Stimulated activated naive CD4-positive, alpha-beta T cell treated with Interleukin-2 at 50 U/mL for 16 hours (primary cell): ENCODE results near the gene DGUOK.

Experiments used
- DNase-seq: peaks from one replicate; lab custom pipeline; 2025; lab: John Stamatoyannopoulos, UW

The DGUOK gene

DNA sequence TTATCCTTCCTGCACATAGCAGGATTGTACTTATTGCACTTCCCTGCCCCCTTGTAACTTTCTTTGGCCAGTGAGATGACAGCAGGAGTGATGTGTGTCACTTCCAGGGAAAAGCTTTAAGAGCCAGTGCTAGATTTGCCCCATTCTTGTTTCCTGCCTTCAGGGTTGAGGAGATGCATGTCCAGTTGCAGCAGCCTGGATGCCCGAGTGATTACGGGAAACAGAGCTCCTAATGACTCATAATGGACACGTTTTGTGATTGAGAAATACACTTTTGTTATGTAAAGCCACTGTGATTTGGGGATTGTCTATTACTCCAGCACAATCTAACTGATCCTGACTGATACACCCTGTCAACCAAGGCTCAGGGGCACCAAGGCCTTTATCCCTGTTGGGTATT lies 53.0 kb downstream of the DGUOK start:
- DNase-seq, result no peak

DNA sequence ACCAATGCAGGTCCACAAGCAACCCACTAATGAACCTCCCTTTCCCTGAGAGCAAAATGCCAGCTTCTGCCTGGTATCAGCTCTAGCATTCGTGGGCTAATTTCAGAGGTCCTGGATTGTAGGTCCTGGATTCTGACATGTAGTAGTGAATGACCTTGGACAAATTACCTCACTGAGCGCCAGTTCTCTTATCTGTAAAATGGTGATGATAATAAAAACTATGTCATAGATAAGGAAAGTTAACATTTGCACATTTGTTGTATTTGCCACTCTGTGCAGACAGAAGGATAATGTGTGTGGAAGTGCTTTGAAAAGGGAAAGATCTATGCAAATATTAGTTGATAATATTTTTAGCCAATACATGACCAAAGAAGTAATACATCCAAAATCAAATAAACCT lies 53.9 kb downstream of the DGUOK start:
- DNase-seq, result no peak

GRCh38 chr2:73981081-73982001 lies 54.7 kb downstream of the DGUOK start:
- DNase-seq, result peak; percentile 11

DNA sequence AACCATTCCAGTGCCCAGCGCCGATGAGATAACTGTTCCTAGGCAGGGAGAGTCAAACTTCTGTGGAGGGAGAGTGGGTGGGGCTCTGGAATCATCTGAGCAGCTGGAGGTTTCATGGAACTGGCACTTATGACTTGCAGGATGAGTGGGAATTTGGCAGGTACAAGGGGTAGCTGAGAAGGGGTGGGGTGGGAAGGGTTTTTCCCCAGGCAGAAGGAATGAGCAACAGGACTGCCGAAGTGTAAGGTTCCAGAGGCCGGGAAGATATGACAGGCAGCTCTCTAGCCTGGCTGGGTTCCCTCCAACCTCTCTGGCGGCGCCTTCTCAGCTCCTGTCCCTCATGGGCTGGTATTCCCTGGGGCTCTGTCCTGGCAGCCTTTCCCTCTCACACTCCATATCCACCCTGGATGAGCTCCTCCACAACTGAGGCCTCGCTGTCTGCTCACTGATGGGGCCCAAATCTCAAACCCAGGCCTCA lies 55.5 kb downstream of the DGUOK start:
- no peak for DNase-seq

GRCh38 chr2:73983322-73984202 lies 56.9 kb downstream of the DGUOK start:
- DNase-seq, result no peak

GRCh38 chr2:73984203-73984921 lies 57.7 kb downstream of the DGUOK start, which contains the start of gene TET3:
TET3 (plus strand) TSS chr2:73984910; CDS start chr2:73986404, 1,494 bp downstream.
- DNase-seq, result no peak

DNA sequence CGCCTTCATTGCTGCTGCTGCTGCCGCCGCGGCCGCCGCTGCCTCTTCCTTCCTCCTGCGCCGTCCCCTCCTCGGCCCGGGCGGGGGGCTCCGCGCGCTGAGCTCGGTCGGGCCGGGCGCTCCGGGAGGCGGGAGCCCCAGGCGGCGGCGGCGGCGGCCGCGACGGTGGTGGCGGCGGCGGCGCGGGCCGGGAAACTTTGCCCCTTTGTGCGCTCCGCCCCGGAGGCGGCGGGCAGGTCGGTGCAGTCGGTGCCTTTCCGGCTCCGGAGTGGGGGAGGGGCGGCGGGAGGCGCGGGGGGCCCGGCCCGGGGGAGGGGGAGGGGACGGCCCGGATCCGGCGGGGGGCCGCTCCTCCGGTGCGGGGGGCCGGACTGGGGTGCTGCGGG lies 58.2 kb downstream of the DGUOK start:
- DNase-seq, result peak; percentile 66

DNA sequence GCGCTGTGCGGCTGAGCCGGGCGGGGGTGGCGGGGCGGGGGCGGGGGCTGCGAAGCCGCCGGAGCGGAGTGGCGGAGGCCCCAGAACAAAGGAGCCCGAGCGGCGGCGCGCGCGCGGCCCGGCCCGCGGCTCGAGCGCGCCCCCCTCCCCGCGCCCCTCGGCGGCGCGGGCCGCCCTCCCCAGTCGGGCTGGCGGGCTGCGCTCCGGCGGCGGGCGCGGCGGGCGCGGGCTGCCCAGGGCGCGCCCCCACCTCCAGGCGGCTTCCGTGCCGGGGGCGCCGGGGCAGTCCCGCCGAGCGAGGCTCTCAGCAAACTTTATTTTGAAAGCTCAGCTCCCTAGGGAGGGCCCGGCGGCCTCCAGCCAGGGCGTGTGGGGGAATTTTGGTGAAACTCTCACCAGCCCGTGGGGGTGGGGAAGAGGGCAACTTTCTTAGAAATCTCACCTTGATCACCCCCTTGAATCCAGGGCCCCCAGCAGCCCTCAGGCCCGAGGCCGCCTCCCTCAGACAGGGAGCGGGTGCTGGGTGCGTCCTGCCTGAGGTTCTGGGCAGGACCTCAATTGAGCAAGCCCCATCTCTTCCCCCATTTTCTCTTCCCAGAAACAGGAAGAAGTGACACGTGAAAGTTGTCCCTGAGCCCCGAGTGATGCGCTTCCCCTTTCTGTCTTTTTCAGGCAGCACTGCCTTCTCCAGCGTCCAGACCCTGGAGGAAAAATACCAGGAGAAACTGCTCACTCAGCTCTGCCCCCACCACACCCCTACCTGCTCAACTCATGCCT lies 58.8 kb downstream of the DGUOK start:
- peak; percentile 64 for DNase-seq

DNA sequence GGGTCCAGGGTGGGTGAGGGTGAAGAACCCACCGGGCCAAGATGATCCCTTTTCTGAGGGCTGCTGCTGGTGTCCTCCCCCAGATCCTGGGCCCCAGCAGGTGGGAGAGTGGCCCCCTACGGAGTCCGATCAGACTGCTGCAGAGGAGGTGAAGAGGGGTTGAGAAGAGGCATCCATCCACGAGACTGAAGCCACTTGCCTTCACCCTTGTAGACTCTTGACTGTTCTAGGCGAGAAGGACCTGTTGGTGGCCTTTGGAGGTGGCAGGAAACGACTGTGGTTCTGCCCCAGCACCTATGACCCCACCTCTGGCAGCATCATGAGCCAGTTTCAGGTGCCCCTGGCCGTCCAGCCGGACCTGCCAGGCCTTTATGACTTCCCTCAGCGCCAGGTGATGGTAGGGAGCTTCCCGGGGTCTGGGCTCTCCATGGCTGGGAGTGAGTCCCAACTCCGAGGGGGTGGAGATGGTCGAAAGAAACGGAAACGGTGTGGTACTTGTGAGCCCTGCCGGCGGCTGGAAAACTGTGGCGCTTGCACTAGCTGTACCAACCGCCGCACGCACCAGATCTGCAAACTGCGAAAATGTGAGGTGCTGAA lies 59.5 kb downstream of the DGUOK start:
- DNase-seq, result peak; percentile 18

DNA sequence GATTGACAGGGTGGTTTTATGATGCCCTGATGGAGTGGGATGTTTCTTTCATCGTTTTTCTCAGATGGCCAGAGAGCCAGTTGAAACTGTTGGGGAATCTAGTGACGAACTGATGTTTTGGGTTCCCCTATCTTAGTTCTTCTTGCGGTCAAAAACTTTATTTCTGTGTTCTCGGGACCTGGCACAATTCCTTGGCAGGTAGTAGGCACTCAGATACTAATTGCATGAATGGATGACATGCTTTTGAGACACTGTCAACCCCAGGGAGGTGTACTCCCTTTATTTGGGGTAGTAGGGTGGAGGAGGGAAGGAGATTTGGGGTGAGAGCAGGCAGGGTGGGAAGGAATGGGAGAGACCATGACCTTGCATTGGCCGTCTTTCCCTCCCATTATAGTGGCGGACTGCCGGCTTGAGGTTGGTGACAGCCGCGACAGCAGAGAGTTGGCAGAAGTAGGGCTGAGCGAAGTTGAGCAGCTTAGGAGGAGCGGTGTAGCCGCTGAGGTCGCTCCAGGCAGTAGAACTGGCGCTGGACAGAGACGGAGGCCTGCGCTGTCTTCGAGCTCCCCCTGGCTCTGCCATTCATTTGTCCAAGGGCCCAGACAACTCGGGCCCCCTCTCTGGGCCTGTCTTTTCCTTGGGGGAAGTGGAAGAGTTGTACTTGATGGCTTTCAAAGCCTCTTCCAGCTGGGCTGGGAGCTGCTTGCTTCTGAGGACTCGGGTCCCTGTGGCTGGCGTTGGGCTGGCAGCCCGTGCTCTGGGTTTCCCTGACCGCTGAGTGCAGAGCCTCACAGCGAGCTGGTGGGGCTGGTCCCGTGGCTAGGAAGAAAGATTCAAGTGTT lies 60.6 kb downstream of the DGUOK start:
- peak; percentile 7 for DNase-seq

DNA sequence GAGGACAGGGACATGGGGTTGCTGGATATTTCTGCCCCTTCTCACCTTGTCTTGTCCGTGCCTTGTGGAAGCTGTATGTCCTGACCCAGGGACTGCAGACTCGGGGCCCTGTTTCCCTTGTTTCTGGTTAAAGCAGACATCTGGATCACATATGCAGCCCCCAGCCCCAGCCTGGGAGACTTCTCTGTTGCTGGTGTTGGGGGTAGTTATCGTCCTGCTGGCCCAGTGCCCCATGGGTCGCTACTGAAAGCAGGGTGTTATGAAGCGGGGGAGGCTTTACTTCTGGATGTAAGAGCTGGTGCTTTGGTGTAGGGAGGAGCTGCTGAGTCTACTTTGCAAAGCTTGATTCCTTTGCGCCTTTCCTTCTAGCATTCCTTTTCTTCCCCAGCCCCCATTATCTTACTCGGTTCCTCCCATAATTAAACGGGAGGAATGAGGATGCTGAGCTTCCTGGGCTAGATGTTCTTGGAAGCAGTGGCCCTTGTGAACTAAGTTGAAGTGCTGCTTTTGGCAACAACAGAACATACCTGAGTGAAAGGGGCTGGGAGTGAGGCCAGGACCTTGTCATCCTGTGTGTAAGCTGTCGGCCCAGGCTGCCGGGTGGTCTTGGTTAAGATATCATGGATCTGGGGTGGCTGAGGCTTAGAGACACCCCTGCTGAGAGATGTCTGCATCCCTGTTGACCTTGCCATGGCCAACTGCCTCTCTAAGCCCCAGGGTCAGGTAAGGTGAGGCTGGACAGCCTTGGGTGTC lies 61.4 kb downstream of the DGUOK start:
- DNase-seq, result no peak

GRCh38 chr2:73989972-73990371 lies 63.3 kb downstream of the DGUOK start:
- no peak for DNase-seq

- no peak for DNase-seq
Measured at GRCh38 chr2:73990531-73990930, 63.9 kb downstream of the DGUOK start.

DNA sequence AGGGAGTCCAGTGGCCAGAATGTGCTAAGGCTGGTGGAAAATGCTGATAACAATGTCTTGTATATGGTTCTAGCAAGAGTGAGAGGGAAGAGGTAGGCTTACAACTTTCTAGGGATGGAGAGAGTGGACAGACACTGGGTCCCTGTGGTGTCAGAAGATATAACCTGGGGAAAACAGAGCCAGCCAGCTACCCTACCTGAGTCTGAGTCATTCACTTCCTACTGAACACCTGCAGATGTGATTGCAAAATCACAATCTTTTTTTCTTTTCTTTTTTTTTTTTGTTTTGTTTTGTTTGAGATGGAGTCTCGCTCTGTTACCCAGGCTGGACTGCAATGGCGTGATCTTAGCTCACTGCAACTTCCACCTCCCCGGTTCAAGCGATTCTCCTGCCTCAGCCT lies 65.4 kb downstream of the DGUOK start:
- no peak for DNase-seq

DNA sequence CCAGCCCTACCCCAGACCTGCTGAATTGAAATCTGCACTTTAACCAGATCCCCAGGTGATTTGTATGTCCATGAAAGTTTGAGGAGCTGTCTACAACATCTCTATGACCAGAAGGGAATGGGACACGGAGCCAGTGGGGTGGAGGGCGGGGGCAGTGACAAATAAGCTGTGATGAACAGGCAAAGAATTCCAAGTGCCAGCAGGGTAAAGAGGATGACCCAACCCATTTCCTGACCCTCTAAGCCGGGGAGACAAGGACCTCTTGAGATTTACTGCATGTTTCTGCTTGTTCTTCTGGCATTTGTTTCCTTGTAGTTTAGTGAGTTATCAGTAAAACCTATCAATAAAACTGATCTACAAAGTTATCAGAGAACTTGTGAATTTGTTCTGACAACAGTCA lies 66.7 kb downstream of the DGUOK start:
- no peak for DNase-seq

- DNase-seq, result peak; percentile 10
Measured at GRCh38 chr2:73993778-73994177, 67.1 kb downstream of the DGUOK start.

DNA sequence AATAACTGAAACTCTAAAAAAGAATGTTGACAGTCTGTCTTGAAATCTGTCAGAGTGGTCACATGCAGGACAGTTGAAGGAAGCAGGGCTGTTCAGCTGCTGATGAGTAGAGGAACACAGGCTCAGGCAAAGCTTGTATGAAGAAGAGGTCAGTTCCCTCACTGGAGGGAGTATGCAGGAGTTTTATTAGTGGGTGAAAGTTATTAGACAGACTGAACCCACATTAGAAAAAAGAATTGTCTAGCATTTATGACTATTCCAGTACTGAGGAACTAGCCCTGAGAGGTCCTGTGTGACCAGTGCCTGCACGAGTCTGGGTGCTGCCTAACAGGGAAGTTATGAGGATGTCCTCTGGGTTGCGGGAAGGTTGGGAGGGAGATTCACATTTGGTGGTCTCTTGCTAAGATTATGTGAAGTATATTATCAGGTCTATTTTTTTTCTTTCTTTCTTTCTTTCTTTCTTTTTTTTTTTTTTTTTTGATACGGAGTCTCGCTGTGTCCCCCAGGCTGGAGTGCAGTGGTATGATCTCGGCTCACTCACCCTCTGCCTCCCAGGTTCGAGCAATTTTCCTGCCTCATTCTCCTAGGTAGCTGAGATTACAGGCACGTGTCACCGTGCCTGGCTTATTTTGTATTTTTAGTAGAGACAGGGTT lies 67.6 kb downstream of the DGUOK start:
- DNase-seq, result no peak

- no peak for DNase-seq
Measured at GRCh38 chr2:73995810-73996209, 69.1 kb downstream of the DGUOK start.

- DNase-seq, result no peak
Measured at GRCh38 chr2:73997813-73998212, 71.1 kb downstream of the DGUOK start.
